GM13977 (cell line): ENCODE results near the gene WDR37.

ENCODE experiments used
- DNase-seq: peaks from one replicate; pipeline ENCODE4 v3.0.0; 2012; ENCODE audit warnings: low spot score
- in situ Hi-C: fragments of 300-500 bp; cut with MboI; formaldehyde crosslinking; loops from one replicate; pipeline ENCODE4 v1.12.0; 2022; ENCODE audit warnings: low sequenced_read_pairs, low pct_unique_long_range_greater_than_20kb, mixed read lengths, inconsistent platforms; ENCODE audit not compliant: unreplicated experiment
- TF ChIP-seq, protein P1 (sequence below): IDR thresholded peaks from 2 replicates; pipeline ENCODE4 v1.5.1; 2012; ENCODE audit warnings: mild to moderate bottlenecking, control low read depth; ENCODE audit not compliant: insufficient read depth; ENCODE audit errors: extremely low read depth, missing control alignments

The WDR37 gene

DNA sequence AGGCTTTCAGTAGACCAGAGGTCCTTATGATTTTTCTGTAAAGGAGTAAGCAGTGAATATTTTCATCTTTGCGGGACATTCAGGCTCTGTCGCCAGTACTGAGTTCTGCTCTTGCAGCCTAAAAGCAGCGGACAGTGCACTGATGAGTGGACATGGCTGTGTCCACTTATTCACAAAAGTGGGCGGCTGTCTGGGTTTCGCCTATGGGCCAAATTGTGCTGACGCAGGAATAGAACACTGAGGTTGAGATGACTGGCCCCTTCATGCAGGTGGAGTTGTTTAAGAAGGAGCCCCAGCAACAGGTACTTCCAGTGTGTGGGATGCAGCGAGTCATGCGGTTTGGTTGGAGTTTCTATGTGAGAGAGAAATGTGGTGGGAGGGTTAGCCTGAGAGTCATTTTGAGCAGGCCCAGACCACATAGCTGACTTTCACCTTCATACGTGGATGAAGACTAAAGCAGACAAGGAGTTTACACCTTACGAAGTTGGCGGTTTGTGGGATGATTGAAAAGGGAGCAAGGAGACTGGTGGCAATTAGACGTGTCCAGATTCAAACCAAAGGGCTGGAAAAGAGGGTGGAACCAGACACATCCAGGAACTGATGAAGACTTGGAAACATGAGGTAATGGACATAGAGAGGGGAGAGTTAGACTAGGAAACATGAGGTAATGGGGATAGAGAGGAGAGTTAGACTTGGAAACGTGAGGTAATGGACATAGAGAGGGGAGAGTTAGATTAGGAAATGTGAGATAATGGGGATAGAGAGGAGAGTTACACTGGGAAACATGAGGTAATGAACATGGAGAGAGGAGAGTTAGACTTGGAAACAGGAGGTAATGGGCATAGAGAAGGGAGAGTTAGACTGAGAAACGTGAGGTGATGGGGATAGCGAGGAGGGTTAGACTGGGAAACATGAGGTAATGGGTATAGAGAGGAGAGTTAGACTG is 38.2 kb downstream of the WDR37 start:
- TF ChIP-seq, protein P1, sequence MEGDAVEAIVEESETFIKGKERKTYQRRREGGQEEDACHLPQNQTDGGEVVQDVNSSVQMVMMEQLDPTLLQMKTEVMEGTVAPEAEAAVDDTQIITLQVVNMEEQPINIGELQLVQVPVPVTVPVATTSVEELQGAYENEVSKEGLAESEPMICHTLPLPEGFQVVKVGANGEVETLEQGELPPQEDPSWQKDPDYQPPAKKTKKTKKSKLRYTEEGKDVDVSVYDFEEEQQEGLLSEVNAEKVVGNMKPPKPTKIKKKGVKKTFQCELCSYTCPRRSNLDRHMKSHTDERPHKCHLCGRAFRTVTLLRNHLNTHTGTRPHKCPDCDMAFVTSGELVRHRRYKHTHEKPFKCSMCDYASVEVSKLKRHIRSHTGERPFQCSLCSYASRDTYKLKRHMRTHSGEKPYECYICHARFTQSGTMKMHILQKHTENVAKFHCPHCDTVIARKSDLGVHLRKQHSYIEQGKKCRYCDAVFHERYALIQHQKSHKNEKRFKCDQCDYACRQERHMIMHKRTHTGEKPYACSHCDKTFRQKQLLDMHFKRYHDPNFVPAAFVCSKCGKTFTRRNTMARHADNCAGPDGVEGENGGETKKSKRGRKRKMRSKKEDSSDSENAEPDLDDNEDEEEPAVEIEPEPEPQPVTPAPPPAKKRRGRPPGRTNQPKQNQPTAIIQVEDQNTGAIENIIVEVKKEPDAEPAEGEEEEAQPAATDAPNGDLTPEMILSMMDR: no peak
- peak; percentile 73 for DNase-seq
- in situ Hi-C loops: no loop called here

DNA sequence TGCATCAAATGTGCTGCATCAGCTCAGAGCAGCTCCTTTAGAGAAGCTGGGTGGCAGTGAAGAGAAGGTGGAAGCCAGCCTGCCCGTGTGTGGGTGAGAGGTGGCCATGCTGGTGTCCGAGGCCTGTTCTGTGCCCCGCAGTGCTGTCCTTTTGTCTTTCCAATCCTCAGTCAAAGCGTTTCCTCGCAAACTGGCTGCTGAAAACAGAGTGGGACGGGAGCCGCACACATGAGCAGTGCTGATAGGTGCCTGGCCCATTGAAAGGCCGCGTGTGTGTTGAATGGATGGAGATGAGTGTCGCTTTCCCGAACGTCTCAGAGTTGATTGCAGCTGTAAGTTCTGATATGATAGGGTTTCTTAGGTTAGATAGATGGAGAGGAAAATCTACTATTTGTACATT is 39.3 kb downstream of the WDR37 start:
- in situ Hi-C loops: no loop called here
- DNase-seq: no peak

DNA sequence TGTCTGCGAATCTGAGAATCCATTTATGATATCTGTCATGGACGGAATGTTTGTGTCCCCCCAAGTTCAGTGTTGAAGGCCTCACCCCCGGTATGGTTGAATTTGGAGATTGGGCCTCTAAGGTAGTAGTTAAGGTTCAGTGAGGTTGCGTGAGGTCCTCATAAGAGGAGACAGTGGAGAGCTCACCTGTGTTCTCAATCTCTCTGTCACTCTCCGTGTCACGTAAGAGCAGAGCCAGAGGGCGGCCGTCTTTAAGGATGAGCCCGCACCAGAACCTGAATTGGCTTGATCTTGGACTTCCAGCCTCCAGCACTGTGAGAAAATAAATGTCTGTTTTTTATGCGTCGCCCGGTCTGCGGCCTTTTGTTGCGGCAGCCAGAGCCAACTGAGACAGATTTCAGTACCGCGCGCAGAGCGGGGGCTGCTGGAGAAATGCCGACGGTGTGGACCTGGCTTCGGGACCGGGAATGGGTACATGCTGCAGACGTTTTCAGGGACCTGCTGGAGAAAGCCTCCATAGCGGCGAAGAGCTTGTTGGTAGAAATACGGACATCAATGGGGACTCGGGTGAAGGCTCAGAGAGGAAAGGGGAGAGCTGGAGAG is 40.2 kb downstream of the WDR37 start:
- DNase-seq: no peak
- in situ Hi-C loops: no loop called here
- TF ChIP-seq, protein P1: no peak

More for the DNA sequence above, 39.3 kb downstream of the WDR37 start:
- TF ChIP-seq, protein P1: no peak

GRCh38 chr10:1097436-1097835 is 41.3 kb downstream of the WDR37 start:
- TF ChIP-seq, protein P1: no peak
- in situ Hi-C loops: no loop called here
- DNase-seq: no peak

DNA sequence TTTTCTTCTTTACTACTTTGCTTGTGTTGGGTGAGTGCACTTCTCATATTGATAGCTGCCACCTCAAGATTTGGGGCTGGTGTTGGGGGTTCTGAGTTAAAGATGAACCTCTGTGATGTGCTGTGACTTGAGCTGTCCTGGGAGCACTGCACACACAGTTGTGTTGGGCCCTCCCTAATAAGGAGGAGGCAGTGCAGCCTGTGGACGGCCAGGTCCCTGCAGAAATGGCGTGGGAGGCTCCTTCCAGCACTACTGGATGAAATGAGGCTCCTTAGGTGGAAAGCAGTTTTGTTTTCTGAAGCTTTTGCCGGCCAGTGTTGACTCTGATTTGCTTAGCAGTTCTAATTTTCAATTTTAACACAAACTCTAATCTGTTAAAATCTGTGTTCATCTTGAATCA is 44.0 kb downstream of the WDR37 start:
- DNase-seq: no peak
- in situ Hi-C loops: no loop called here

GRCh38 chr10:1100691-1101368 is 44.6 kb downstream of the WDR37 start:
- no peak for DNase-seq
- in situ Hi-C loops: no loop called here
- TF ChIP-seq, protein P1: no peak

More for the DNA sequence above, 44.0 kb downstream of the WDR37 start:
- TF ChIP-seq, protein P1: no peak
